K562 (cell line): ENCODE data around the gene LMBRD1. TPM values are rescaled to one million over a fixed set of nuclear protein-coding genes. Genes with fewer than 3 reads are reported as not detected.

Source experiments
- ATAC-seq: fragments of 200-7000 bp; cut with Tn5 transposase; 3 replicates; pipeline ENCODE4 v1.9.1; 2020; ENCODE audit warnings: moderate library complexity
- BruUV-seq: library from RNA; stranded (reverse); fragments of 400-500 nt; replicated peaks from 2 replicates; lab custom pipeline; 2021; lab: Mats Ljungman, UMichigan
- CTCF ChIA-PET: fragments of 300-600 bp; formaldehyde crosslinking; extraction: SDS; loops from one replicate; lab custom pipeline; 2021; ENCODE audit warnings: low intra/inter-chr PET ratio; lab: Yijun Ruan, JAX
- POLR2A ChIA-PET: fragments of 300-600, 350-650 bp; sonication (Branson Sonifier 250); formaldehyde crosslinking; extraction: SDS; loops from one replicate; lab custom pipeline; 2021; ENCODE audit warnings: antibody characterized with exemption, inconsistent platforms; lab: Yijun Ruan, JAX
- DNase-seq, 4 experiments: peaks; one replicate each; pipeline versions ENCODE4 v3.0.0 to v3.0.0-alpha.2; 2011 to 2018; ENCODE audit warnings: low spot score in 3 of 4, mixed read lengths in 3 of 4; ENCODE audit errors: extremely low read depth in 1 of 4
- FAIRE-seq: peaks from 2 replicates; lab custom pipeline; 2011; peaks lifted over from hg19 to GRCh38; lab: Jason Lieb, UNC
- H2AFZ ChIP-seq: 2 replicates; pipeline ENCODE4 v1.6.0; 2011; ENCODE audit warnings: low read depth, low read length, control low read depth, inconsistent platforms
- H3K27ac ChIP-seq: fragments of 200-600 bp; 3 replicates; pipeline ENCODE4 v1.8.0; 2011; ENCODE audit warnings: low read depth, mild to moderate bottlenecking, control low read depth, inconsistent platforms, low read length, moderate library complexity, mixed read lengths; ENCODE audit errors: extremely low read depth
- H3K27me3 ChIP-seq, 2 experiments: fragments of 300-600 bp in 1 of 2; 2 replicates in 1 of 2; 3 replicates in 1 of 2; pipeline versions ENCODE4 v1.6.0 to v1.8.0; 2011; ENCODE audit warnings: inconsistent platforms in 2 of 2, low read length in 2 of 2, mild to moderate bottlenecking in 1 of 2, mixed read lengths in 1 of 2, moderate library complexity in 1 of 2; ENCODE audit not compliant: control insufficient read depth in 2 of 2, insufficient read depth in 2 of 2
- H3K36me3 ChIP-seq: fragments of 300-600 bp; 3 replicates; pipeline ENCODE4 v1.8.0; 2011; ENCODE audit warnings: mild to moderate bottlenecking, low read length, inconsistent platforms; ENCODE audit not compliant: control insufficient read depth, insufficient read depth
- H3K4me1 ChIP-seq, 2 experiments: fragments of 200-600 bp in 1 of 2; replicated peaks in 1 of 2; 2 replicates in 1 of 2; 3 replicates in 1 of 2; pipeline versions ENCODE4 v1.5.1 to v1.8.0; 2011; ENCODE audit warnings: inconsistent platforms in 2 of 2, low read length in 2 of 2, mild to moderate bottlenecking in 1 of 2, mixed read lengths in 1 of 2, moderate library complexity in 1 of 2; ENCODE audit not compliant: control insufficient read depth in 2 of 2, insufficient read depth in 2 of 2
- H3K4me2 ChIP-seq: 2 replicates; pipeline ENCODE4 v1.6.1; 2011; ENCODE audit warnings: low read length, control low read depth, inconsistent platforms, mixed read lengths; ENCODE audit not compliant: insufficient read depth
- H3K4me3 ChIP-seq: fragments of 200-600 bp; sonication (generic), shearing (Covaris generic); 2 replicates; pipeline ENCODE4 v1.5.1; 2016; ENCODE audit warnings: control low read depth, inconsistent platforms
- H3K79me2 ChIP-seq: fragments of 200-600 bp; 3 replicates; pipeline ENCODE4 v1.8.0; 2011; ENCODE audit warnings: low read length, inconsistent platforms; ENCODE audit not compliant: control insufficient read depth, insufficient read depth
- H3K9ac ChIP-seq, 2 experiments: 2 replicates each; pipeline versions ENCODE4 v1.6.0 to v1.6.1; 2011; ENCODE audit warnings: low read depth in 2 of 2, low read length in 2 of 2, control low read depth in 1 of 2, inconsistent platforms in 1 of 2, mild to moderate bottlenecking in 1 of 2, mixed read lengths in 1 of 2; ENCODE audit not compliant: insufficient read depth in 1 of 2
- H3K9me1 ChIP-seq: one replicate; pipeline ENCODE4 v1.6.0; 2011; ENCODE audit warnings: inconsistent platforms, mild to moderate bottlenecking, low read length, moderate library complexity; ENCODE audit not compliant: control insufficient read depth, insufficient read depth
- H3K9me3 ChIP-seq: replicated peaks from 2 replicates; pipeline ENCODE4 v1.5.1; 2011; ENCODE audit warnings: low read depth, low read length, inconsistent platforms; ENCODE audit not compliant: control insufficient read depth, insufficient read depth
- H4K20me1 ChIP-seq: replicated peaks from 2 replicates; pipeline ENCODE4 v1.6.1; 2011; ENCODE audit warnings: low read length, inconsistent platforms, mixed read lengths; ENCODE audit not compliant: control insufficient read depth, insufficient read depth
- BRCA1 ChIP-seq, 2 experiments: fragments of 450-650 bp in 1 of 2; sonication (generic) in 1 of 2; formaldehyde crosslinking in 1 of 2; IDR thresholded peaks; 2 replicates each; pipeline versions ENCODE4 v1.5.0 to v1.6.1; 2017 to 2020; ENCODE audit warnings: mild to moderate bottlenecking in 1 of 2, missing genetic modification reagents in 1 of 2
- CC2D1A ChIP-seq: fragments of 450-650 bp; IDR thresholded peaks from 2 replicates; pipeline ENCODE4 v1.6.1; 2017; ENCODE audit warnings: mild to moderate bottlenecking
- FUS ChIP-seq: fragments of 200-400 bp; formaldehyde crosslinking; optimal IDR thresholded peaks from 2 replicates; pipeline ENCODE3; 2017; ENCODE audit warnings: low read depth, low read length
- GABPB1 ChIP-seq: sonication (generic); formaldehyde crosslinking; IDR thresholded peaks from 2 replicates; pipeline ENCODE4 v1.8.0; 2022; ENCODE audit warnings: mild to moderate bottlenecking, missing genetic modification reagents
- KDM2B ChIP-seq: fragments of 250-450 bp; sonication (Bioruptor Pico); IDR thresholded peaks from 2 replicates; pipeline ENCODE4 v1.8.0; 2021; ENCODE audit warnings: mild to moderate bottlenecking, moderate library complexity
- WGBS: fragments of 100-300 bp; shearing (Covaris generic); methylation state at CpG from one replicate; pipeline ENCODE4 v1.1.6; 2016; ENCODE audit warnings: low coverage, mixed read lengths; ENCODE audit not compliant: insufficient coverage; ENCODE audit errors: missing lambda C conversion rate; 5-methylcytosine and 5-hydroxymethylcytosine counted together
- in situ Hi-C: fragments of 300-500 bp; cut with MboI; formaldehyde crosslinking; loops from 4 replicates; pipeline ENCODE4 v1.15.0; 2018; ENCODE audit warnings: inconsistent platforms, mixed read lengths
- intact Hi-C: fragments of 100-400 bp; cut with micrococcal nuclease; formaldehyde crosslinking; loops from 2 replicates; pipeline ENCODE4 v1.14.2; 2022
- polyA plus RNA-seq, 8 experiments: library from polyadenylated mRNA; depleted of rRNA in 4 of 8; stranded (reverse) in 5 of 8; unstranded in 3 of 8; fragments of >200 nt; fragmentation: Nextera tagmentation in 2 of 8; fragmentation: Illumina TruSeq in 1 of 8; extraction: Ambion mirVana in 2 of 8; extraction: Trizol in 1 of 8; gene quantifications; 2 replicates each; pipeline versions ENCODE4 v1.2.1 to v1.2.3, GENCODE V29; 2011 to 2014; ENCODE audit warnings: inconsistent platforms in 1 of 8, missing spikeins in 1 of 8
- total RNA-seq, 7 experiments: library from RNA; depleted of rRNA in 6 of 7; stranded (reverse); fragments of >200 nt in 6 of 7; fragmentation: Illumina TruSeq in 2 of 7; extraction: Trizol in 2 of 7; gene quantifications; 2 replicates each; pipeline versions ENCODE4 v1.2.1 to v1.2.3, GENCODE V29; 2011 to 2021; ENCODE audit warnings: low replicate concordance in 1 of 7
- TF ChIP-seq, protein P1 (sequence below), 3 experiments: IDR thresholded peaks in 2 of 3; conservative IDR thresholded peaks in 1 of 3; 2 replicates each; pipeline ENCODE4 v1.5.1; 2011 to 2012; ENCODE audit warnings: low read length in 3 of 3, mild to moderate bottlenecking in 3 of 3, control low read depth in 2 of 3, improper control_type of control experiment in 1 of 3, inconsistent platforms in 1 of 3, low read depth in 1 of 3, mixed read lengths in 1 of 3, moderate library complexity in 1 of 3; ENCODE audit not compliant: insufficient read depth in 2 of 3
- TF ChIP-seq, protein P2 (sequence below): fragments of 450-650 bp; IDR thresholded peaks from 2 replicates; pipeline ENCODE4 v1.6.1; 2016

LMBRD1 gene
- total and polyA plus RNA-seq, 9 of the 15 experiments (the other 6 are each of a cell fraction or from before 2014, with no cell fraction given): 14.0 to 85.2 (median 26.5) TPM

DNA sequence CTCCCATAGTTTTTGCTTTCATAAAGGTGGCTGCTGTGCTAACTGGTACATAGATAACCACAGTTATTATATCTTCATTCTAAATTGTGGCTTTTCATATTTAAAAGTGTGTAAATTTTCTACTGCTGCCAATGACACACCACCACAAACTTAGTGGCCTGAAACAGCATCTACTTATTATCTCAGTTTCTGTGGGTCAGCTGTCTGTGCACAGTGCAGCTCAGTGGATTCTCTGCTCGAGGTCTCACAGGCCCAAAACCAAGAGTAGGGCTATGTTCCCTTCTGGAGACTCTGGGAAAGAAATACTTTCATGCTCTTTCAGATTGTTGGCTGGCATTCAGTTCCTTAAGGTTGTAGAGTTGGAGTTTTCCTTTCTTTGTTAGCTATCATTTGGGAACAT, 90.1 kb downstream of the LMBRD1 start (continued):
- TF ChIP-seq FUS: no peak
- no peak for TF ChIP-seq BRCA1 (IDR thresholded peaks at IDR 0.05)
- no peak for TF ChIP-seq BRCA1 (CRISPR knock-in tag; IDR thresholded peaks at IDR 0.05)
- no peak for TF ChIP-seq CC2D1A
- TF ChIP-seq KDM2B (CRISPR knock-in tag): no peak
- TF ChIP-seq, all 486 proteins: peak for 0

DNA sequence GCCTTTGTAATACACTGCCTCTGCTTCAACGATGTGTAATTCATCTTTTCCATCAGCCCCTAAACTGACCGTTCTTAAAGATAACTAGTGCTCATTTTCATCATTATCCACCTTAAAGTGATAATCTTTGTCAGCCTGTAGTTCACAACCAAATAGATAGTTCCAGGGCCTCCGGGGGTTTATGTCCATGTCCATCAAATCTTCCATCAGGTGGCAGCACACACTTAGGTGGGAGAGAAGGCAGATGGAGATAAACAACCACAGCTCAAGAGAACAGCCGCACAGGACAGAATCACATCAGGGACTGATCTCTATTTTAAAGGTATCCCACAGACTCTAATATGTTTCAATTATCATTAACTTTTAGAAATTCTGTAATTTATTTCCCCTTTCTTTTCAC, 90.9 kb downstream of the LMBRD1 start:
- H3K4me2 ChIP-seq: no peak overlapping the region
- peaks cover 10% of the 10 kb centered on the region; the same call in 1 of the 3 replicates for H3K36me3 ChIP-seq
- no peaks in the 10 kb centered on the region for H3K79me2 ChIP-seq
- H2AFZ ChIP-seq: no peak overlapping the region
- no peaks in the 10 kb centered on the region for H3K27me3 ChIP-seq
- no peak overlapping the region for H3K4me3 ChIP-seq
- 46% methylated on average over 4 of the region's 4 CpGs for WGBS
- no peak overlapping the region for H3K27ac ChIP-seq
- ChIA-PET POLR2A (no interaction called here), CTCF (no interaction called here)
- intact Hi-C loops: no loop called here
- in situ Hi-C loops: no loop called here
- TF ChIP-seq, protein P1, sequence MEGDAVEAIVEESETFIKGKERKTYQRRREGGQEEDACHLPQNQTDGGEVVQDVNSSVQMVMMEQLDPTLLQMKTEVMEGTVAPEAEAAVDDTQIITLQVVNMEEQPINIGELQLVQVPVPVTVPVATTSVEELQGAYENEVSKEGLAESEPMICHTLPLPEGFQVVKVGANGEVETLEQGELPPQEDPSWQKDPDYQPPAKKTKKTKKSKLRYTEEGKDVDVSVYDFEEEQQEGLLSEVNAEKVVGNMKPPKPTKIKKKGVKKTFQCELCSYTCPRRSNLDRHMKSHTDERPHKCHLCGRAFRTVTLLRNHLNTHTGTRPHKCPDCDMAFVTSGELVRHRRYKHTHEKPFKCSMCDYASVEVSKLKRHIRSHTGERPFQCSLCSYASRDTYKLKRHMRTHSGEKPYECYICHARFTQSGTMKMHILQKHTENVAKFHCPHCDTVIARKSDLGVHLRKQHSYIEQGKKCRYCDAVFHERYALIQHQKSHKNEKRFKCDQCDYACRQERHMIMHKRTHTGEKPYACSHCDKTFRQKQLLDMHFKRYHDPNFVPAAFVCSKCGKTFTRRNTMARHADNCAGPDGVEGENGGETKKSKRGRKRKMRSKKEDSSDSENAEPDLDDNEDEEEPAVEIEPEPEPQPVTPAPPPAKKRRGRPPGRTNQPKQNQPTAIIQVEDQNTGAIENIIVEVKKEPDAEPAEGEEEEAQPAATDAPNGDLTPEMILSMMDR (IDR thresholded peaks at IDR 0.05 in 2 of 3, conservative IDR thresholded peaks at IDR 0.05 in 1 of 3; ENCODE audit: insufficient read depth in 2 of 3, low read depth in 1 of 3, low read length in 3 of 3): peak in 1 of 3 experiments; percentile 14; a peak in 2 of 6 replicates
- TF ChIP-seq, protein P2, sequence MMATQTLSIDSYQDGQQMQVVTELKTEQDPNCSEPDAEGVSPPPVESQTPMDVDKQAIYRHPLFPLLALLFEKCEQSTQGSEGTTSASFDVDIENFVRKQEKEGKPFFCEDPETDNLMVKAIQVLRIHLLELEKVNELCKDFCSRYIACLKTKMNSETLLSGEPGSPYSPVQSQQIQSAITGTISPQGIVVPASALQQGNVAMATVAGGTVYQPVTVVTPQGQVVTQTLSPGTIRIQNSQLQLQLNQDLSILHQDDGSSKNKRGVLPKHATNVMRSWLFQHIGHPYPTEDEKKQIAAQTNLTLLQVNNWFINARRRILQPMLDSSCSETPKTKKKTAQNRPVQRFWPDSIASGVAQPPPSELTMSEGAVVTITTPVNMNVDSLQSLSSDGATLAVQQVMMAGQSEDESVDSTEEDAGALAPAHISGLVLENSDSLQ: peak; percentile 13; the same call in 1 of the 2 replicates
- no peak for TF ChIP-seq GABPB1 (CRISPR knock-in tag)
- H3K9ac ChIP-seq: no peak overlapping the region
- no peaks in the 10 kb centered on the region for H3K9me1 ChIP-seq
- H3K4me1 ChIP-seq: no peaks in the 10 kb centered on the region
- H4K20me1 ChIP-seq: no peaks in the 10 kb centered on the region
- BruUV-seq: no TSS peak
- ATAC-seq: peak; percentile 68
- peak in 1 of 4 experiments; percentile 37 for DNase-seq
- no peak for FAIRE-seq
- H3K9me3 ChIP-seq: no peaks in the 10 kb centered on the region
